OCI-LY7 (cell line): ENCODE data around the gene SH2B2.
"Not testable (repeated sequence)": the region's sequence is repeated elsewhere in the genome, so short reads cannot be mapped to it uniquely, and the experiment has no call there.

ENCODE experiments used
- EZH2phosphoT487 ChIP-seq: fragments of 200-600 bp; sonication (generic); IDR thresholded peaks from 2 replicates; pipeline ENCODE4 v1.6.1; 2018; ENCODE audit warnings: low read depth, borderline replicate concordance, mild to moderate bottlenecking, mixed run types, antibody characterized with exemption, low read length, moderate library complexity, mixed read lengths
- TF ChIP-seq, protein P1 (sequence below): fragments of 200-600 bp; sonication (generic); conservative IDR thresholded peaks from 2 replicates; pipeline ENCODE4 v1.5.1; 2014; ENCODE audit warnings: mild to moderate bottlenecking, antibody characterized with exemption, low read length, moderate library complexity, mixed read lengths

DNA sequence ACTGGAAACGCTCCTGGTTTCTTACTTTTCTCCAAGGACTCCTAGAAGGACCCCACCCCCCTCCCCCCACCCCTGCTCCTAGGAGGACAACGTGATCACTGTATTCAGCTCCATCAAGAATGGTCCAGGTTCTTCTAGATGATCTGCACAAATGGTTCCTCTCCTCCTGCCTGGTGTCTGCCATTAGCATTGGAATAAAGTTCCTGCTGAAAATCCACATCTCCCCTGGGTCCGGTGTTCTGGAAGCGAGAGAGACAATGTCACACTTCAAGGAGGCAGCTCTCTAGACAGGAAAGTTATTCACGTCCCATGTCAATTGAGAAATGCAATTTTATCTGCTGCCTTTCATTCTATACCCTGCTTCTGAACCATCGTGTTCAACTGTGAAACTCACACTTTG, 60.3 kb downstream of the SH2B2 start:
- TF ChIP-seq, protein P1, sequence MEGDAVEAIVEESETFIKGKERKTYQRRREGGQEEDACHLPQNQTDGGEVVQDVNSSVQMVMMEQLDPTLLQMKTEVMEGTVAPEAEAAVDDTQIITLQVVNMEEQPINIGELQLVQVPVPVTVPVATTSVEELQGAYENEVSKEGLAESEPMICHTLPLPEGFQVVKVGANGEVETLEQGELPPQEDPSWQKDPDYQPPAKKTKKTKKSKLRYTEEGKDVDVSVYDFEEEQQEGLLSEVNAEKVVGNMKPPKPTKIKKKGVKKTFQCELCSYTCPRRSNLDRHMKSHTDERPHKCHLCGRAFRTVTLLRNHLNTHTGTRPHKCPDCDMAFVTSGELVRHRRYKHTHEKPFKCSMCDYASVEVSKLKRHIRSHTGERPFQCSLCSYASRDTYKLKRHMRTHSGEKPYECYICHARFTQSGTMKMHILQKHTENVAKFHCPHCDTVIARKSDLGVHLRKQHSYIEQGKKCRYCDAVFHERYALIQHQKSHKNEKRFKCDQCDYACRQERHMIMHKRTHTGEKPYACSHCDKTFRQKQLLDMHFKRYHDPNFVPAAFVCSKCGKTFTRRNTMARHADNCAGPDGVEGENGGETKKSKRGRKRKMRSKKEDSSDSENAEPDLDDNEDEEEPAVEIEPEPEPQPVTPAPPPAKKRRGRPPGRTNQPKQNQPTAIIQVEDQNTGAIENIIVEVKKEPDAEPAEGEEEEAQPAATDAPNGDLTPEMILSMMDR = not testable (repeated sequence)
- not testable (repeated sequence) for TF ChIP-seq EZH2phosphoT487
